Mesendoderm (in vitro differentiated cells): ENCODE results near the gene SCLT1.

Source experiments
- DNase-seq: peaks from one replicate; pipeline ENCODE4 v3.0.0; 2013
- H2AK5ac ChIP-seq: 2 replicates; pipeline ENCODE4 v1.6.1; 2013; ENCODE audit warnings: low read length, inconsistent platforms
- H2BK120ac ChIP-seq: 2 replicates; pipeline ENCODE4 v1.6.1; 2013; ENCODE audit warnings: low read depth, mild to moderate bottlenecking, low read length, moderate library complexity, mixed read lengths
- H2BK15ac ChIP-seq: replicated peaks from 2 replicates; pipeline ENCODE4 v1.6.1; 2013; ENCODE audit warnings: low read depth, mild to moderate bottlenecking, moderate library complexity
- H2BK5ac ChIP-seq: 2 replicates; pipeline ENCODE4 v1.6.1; 2013; ENCODE audit warnings: low read length, inconsistent platforms
- H3K18ac ChIP-seq: 2 replicates; pipeline ENCODE4 v1.6.1; 2013; ENCODE audit warnings: mild to moderate bottlenecking, low read length, mixed read lengths
- H3K23ac ChIP-seq: one replicate; pipeline ENCODE4 v1.6.1; 2013; ENCODE audit warnings: low read length
- H3K27ac ChIP-seq: 2 replicates; pipeline ENCODE4 v1.5.1; 2013; ENCODE audit warnings: low read depth, mild to moderate bottlenecking, inconsistent platforms, low read length, moderate library complexity
- H3K27me3 ChIP-seq: 2 replicates; pipeline ENCODE4 v1.6.1; 2013; ENCODE audit warnings: low read length, control low read depth, mild to moderate bottlenecking, inconsistent platforms; ENCODE audit not compliant: insufficient read depth, poor library complexity
- H3K36me3 ChIP-seq: 2 replicates; pipeline ENCODE4 v1.6.1; 2013; ENCODE audit warnings: low read length, inconsistent platforms; ENCODE audit not compliant: control insufficient read depth, insufficient read depth
- H3K4ac ChIP-seq: one replicate; pipeline ENCODE4 v1.6.1; 2013; ENCODE audit warnings: low read depth, mild to moderate bottlenecking, low read length, moderate library complexity
- H3K4me1 ChIP-seq: 2 replicates; pipeline ENCODE4 v1.6.1; 2013; ENCODE audit warnings: low read depth, low read length, inconsistent platforms; ENCODE audit not compliant: control insufficient read depth
- H3K4me2 ChIP-seq: 2 replicates; pipeline ENCODE4 v1.6.1; 2013; ENCODE audit warnings: low read length
- H3K4me3 ChIP-seq: 2 replicates; pipeline ENCODE4 v1.5.1; 2013; ENCODE audit warnings: mild to moderate bottlenecking, low read length
- H3K56ac ChIP-seq: one replicate; pipeline ENCODE4 v1.6.1; 2013; ENCODE audit warnings: low read length
- H3K79me1 ChIP-seq: 2 replicates; pipeline ENCODE4 v1.6.1; 2013; ENCODE audit warnings: low read length, inconsistent platforms
- H3K79me2 ChIP-seq: 2 replicates; pipeline ENCODE4 v1.6.1; 2013; ENCODE audit warnings: mild to moderate bottlenecking, low read length; ENCODE audit not compliant: control insufficient read depth, insufficient read depth
- H3K9ac ChIP-seq: 2 replicates; pipeline ENCODE4 v1.6.1; 2013; ENCODE audit warnings: low read length, inconsistent platforms
- H4K5ac ChIP-seq: one replicate; pipeline ENCODE4 v1.6.1; 2013; ENCODE audit warnings: low read length
- H4K8ac ChIP-seq: one replicate; pipeline ENCODE4 v1.6.1; 2013; ENCODE audit warnings: low read depth, mild to moderate bottlenecking, control low read depth, low read length, moderate library complexity
- WGBS: extraction: QIAGEN DNeasy Blood & Tissue Kit; methylation state at CpG from one replicate; pipeline ENCODE4 v1.1.7; 2013; ENCODE audit warnings: low lambda C conversion rate, missing lambda C conversion rate; ENCODE audit not compliant: insufficient coverage; ENCODE audit errors: extremely low coverage; 5-methylcytosine and 5-hydroxymethylcytosine counted together

The SCLT1 gene

GRCh38 chr4:129092631-129093190 lies 628 bp downstream of the SCLT1 start:
- peak overlapping the region; percentile 91 for H3K9ac ChIP-seq
- no peak for DNase-seq
- no peak overlapping the region for H2AK5ac ChIP-seq
- H2BK15ac ChIP-seq: no peak overlapping the region
- no peak overlapping the region for H4K5ac ChIP-seq
- peak overlapping the region; percentile 80 for H3K4me3 ChIP-seq
- H3K4ac ChIP-seq: peak overlapping the region; percentile 78
- H3K79me1 ChIP-seq: peaks cover 2% of the 10 kb centered on the region
- H3K23ac ChIP-seq: no peak overlapping the region
- H2BK120ac ChIP-seq: no peak overlapping the region
- no CpG with 5 or more reads among the region's 11 CpGs for WGBS
- H3K4me1 ChIP-seq: peaks cover 2% of the 10 kb centered on the region
- no peak overlapping the region for H4K8ac ChIP-seq
- peak overlapping the region; percentile 94 for H3K56ac ChIP-seq
- H3K27me3 ChIP-seq: no peaks in the 10 kb centered on the region
- H3K79me2 ChIP-seq: peaks cover 5% of the 10 kb centered on the region
- peak overlapping the region; percentile 55 for H3K4me2 ChIP-seq
- peak overlapping the region; percentile 65 for H3K27ac ChIP-seq
- H2BK5ac ChIP-seq: no peak overlapping the region
- no peaks in the 10 kb centered on the region for H3K36me3 ChIP-seq
- no peak overlapping the region for H3K18ac ChIP-seq

GRCh38 chr4:129087516-129087915 lies 5.8 kb downstream of the SCLT1 start:
- Histone ChIP-seq H2AK5ac (no peak overlapping the region), H3K27ac (no peak overlapping the region), H3K4me1 (peaks cover 2% of the 10 kb centered on the region), H3K23ac (no peak overlapping the region), H3K79me1 (peaks cover 11% of the 10 kb centered on the region), H2BK15ac (no peak overlapping the region), H4K5ac (no peak overlapping the region), H3K4me2 (no peak overlapping the region), H3K56ac (no peak overlapping the region), H2BK5ac (no peak overlapping the region), H2BK120ac (no peak overlapping the region), H3K4ac (no peak overlapping the region), H3K79me2 (peaks cover 16% of the 10 kb centered on the region), H3K18ac (no peak overlapping the region), H4K8ac (no peak overlapping the region), H3K4me3 (no peak overlapping the region), H3K9ac (no peak overlapping the region), H3K36me3 (no peaks in the 10 kb centered on the region), H3K27me3 (no peaks in the 10 kb centered on the region)
- no peak for DNase-seq
- no CpG with 5 or more reads among the region's 2 CpGs for WGBS

GRCh38 chr4:129085472-129085871 lies 7.9 kb downstream of the SCLT1 start:
- DNase-seq: no peak
- H3K56ac ChIP-seq: no peak overlapping the region
- no peak overlapping the region for H2BK5ac ChIP-seq
- H4K5ac ChIP-seq: no peak overlapping the region
- H2BK15ac ChIP-seq: no peak overlapping the region
- no peaks in the 10 kb centered on the region for H3K36me3 ChIP-seq
- peaks cover 11% of the 10 kb centered on the region for H3K79me2 ChIP-seq
- H3K23ac ChIP-seq: no peak overlapping the region
- no peak overlapping the region for H3K9ac ChIP-seq
- H3K27me3 ChIP-seq: no peaks in the 10 kb centered on the region
- H4K8ac ChIP-seq: no peak overlapping the region
- H3K4me2 ChIP-seq: no peak overlapping the region
- no CpG with 5 or more reads among the region's 4 CpGs for WGBS
- no peaks in the 10 kb centered on the region for H3K4me1 ChIP-seq
- H3K4ac ChIP-seq: no peak overlapping the region
- H3K18ac ChIP-seq: no peak overlapping the region
- H3K27ac ChIP-seq: no peak overlapping the region
- H2AK5ac ChIP-seq: no peak overlapping the region
- H3K79me1 ChIP-seq: peaks cover 9% of the 10 kb centered on the region
- H2BK120ac ChIP-seq: no peak overlapping the region
- no peak overlapping the region for H3K4me3 ChIP-seq

GRCh38 chr4:129082302-129082701 lies 11.0 kb downstream of the SCLT1 start:
- no peak for DNase-seq
- no peak overlapping the region for H2AK5ac ChIP-seq

GRCh38 chr4:129080129-129080528 lies 13.2 kb downstream of the SCLT1 start:
- H2BK15ac ChIP-seq: no peak overlapping the region
- no peak overlapping the region for H3K27ac ChIP-seq
- no peak overlapping the region for H2BK5ac ChIP-seq
- no peaks in the 10 kb centered on the region for H3K4me1 ChIP-seq
- no peak overlapping the region for H2BK120ac ChIP-seq
- H3K27me3 ChIP-seq: no peaks in the 10 kb centered on the region
- H3K79me1 ChIP-seq: peaks cover 3% of the 10 kb centered on the region
- no peak overlapping the region for H2AK5ac ChIP-seq
- H3K18ac ChIP-seq: no peak overlapping the region
- peaks cover 2% of the 10 kb centered on the region for H3K36me3 ChIP-seq
- H3K9ac ChIP-seq: no peak overlapping the region
- H3K23ac ChIP-seq: no peak overlapping the region
- no peak overlapping the region for H3K4me3 ChIP-seq
- H3K79me2 ChIP-seq: no peaks in the 10 kb centered on the region
- DNase-seq: no peak
- H4K5ac ChIP-seq: no peak overlapping the region
- no peak overlapping the region for H3K56ac ChIP-seq
- H3K4ac ChIP-seq: no peak overlapping the region
- H4K8ac ChIP-seq: no peak overlapping the region
- H3K4me2 ChIP-seq: no peak overlapping the region

More at GRCh38 chr4:129082302-129082701, 11.0 kb downstream of the SCLT1 start:
- Histone ChIP-seq H3K23ac (no peak overlapping the region), H2BK15ac (no peak overlapping the region), H3K4me2 (no peak overlapping the region), H3K4me3 (no peak overlapping the region), H4K8ac (no peak overlapping the region), H3K36me3 (peaks cover 2% of the 10 kb centered on the region), H2BK120ac (no peak overlapping the region), H3K27ac (no peak overlapping the region), H3K27me3 (no peaks in the 10 kb centered on the region), H3K9ac (no peak overlapping the region), H3K56ac (no peak overlapping the region), H3K4ac (no peak overlapping the region), H3K18ac (no peak overlapping the region), H3K4me1 (no peaks in the 10 kb centered on the region), H4K5ac (no peak overlapping the region), H3K79me2 (peaks cover 11% of the 10 kb centered on the region), H3K79me1 (peaks cover 9% of the 10 kb centered on the region), H2BK5ac (no peak overlapping the region)
- WGBS: no CpG with 5 or more reads among the region's 5 CpGs

- no peak overlapping the region for H2BK15ac ChIP-seq
- H4K8ac ChIP-seq: no peak overlapping the region
- H3K79me2 ChIP-seq: no peaks in the 10 kb centered on the region
- no peaks in the 10 kb centered on the region for H3K27me3 ChIP-seq
- H3K36me3 ChIP-seq: peaks cover 2% of the 10 kb centered on the region
- no peak overlapping the region for H2BK120ac ChIP-seq
- H3K4me3 ChIP-seq: no peak overlapping the region
- H3K4ac ChIP-seq: no peak overlapping the region
- H3K18ac ChIP-seq: no peak overlapping the region
- no peak for DNase-seq
- no peak overlapping the region for H3K23ac ChIP-seq
- H3K9ac ChIP-seq: no peak overlapping the region
- no peak overlapping the region for H3K4me2 ChIP-seq
- no peaks in the 10 kb centered on the region for H3K79me1 ChIP-seq
- H2AK5ac ChIP-seq: no peak overlapping the region
- H3K27ac ChIP-seq: no peak overlapping the region
- H3K4me1 ChIP-seq: no peaks in the 10 kb centered on the region
- no peak overlapping the region for H4K5ac ChIP-seq
- H3K56ac ChIP-seq: no peak overlapping the region
- no peak overlapping the region for H2BK5ac ChIP-seq
Observed at GRCh38 chr4:129077326-129077725, 16.0 kb downstream of the SCLT1 start.
